H54 (cell line): ENCODE measurements around the gene PSMD9.
A peak's percentile ranks its signal among the peaks of the same experiment; 100 is the strongest.
"Not testable (repeated sequence)": the region's sequence is repeated elsewhere in the genome, so short reads cannot be mapped to it uniquely, and the experiment has no call there.

Experiments used
- DNase-seq: peaks from one replicate; pipeline ENCODE4 v3.0.0; 2011; ENCODE audit warnings: low spot score, mixed read lengths; ENCODE audit not compliant: insufficient read length
- FAIRE-seq: peaks from 3 replicates; lab custom pipeline; 2011; peaks lifted over from hg19 to GRCh38; lab: Jason Lieb, UNC
- POLR2A ChIP-seq: IDR thresholded peaks from 2 replicates; pipeline ENCODE4 v1.6.1; 2011; ENCODE audit warnings: low read depth, mild to moderate bottlenecking, low read length

The PSMD9 gene

GRCh38 chr12:121860257-121860656 lies 28.3 kb upstream of the PSMD9 start:
- FAIRE-seq (no peak), DNase-seq (no peak)
- TF ChIP-seq POLR2A = no peak

DNA sequence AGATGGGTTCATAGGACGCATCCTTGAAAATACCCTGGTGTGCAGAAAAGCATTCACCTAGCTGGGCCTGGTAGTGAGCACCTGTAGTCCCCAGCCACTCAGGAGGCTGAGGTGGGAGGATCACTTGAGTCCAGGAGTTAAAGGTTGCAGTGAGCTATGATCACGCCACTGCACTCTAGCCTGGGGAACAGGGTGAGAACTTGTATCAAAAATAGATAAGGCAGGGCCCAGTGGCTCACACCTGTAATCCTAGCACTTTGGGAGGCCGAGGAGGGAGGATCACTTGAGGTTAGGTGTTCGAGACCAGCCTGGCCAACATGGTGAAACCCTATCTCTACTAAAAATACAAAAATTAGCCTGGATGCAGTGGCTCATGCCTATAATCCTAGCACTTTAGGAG lies 27.9 kb upstream of the PSMD9 start:
- FAIRE-seq, DNase-seq: not testable (repeated sequence)

DNA sequence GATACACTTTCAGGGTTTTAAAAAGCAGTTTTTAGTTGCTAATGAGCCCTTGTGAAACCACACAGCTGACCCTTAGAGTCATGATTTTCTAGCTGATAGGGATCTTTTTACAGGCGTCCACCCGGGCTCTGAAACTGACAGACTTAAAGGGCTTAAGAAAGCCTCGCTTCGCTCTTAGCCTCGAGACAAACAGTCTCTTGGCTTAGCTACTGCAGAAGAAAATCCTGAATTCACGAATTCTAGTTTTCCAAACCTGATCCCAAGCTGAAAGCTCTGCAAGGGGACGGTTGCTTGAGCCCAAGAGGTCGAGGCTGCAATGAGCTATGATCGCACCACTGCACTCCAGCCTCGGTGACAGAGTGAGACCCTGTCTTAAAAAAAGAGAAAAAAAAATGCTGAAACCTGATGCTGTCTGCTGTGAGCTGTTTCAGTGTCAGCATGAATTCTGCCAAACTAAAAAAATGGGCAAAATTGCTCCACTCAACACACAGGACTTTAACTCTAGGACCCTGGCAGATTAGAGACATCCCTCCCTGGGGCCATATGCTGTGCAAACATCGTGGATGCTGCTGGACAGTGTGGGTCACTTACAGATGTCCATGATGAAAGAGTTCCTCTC lies 26.8 kb upstream of the PSMD9 start:
- FAIRE-seq (no peak), DNase-seq (no peak)
- TF ChIP-seq POLR2A = no peak

- no peak for TF ChIP-seq POLR2A
- FAIRE-seq (no peak), DNase-seq (no peak)
Measured at GRCh38 chr12:121866331-121866730, 22.3 kb upstream of the PSMD9 start.

DNA sequence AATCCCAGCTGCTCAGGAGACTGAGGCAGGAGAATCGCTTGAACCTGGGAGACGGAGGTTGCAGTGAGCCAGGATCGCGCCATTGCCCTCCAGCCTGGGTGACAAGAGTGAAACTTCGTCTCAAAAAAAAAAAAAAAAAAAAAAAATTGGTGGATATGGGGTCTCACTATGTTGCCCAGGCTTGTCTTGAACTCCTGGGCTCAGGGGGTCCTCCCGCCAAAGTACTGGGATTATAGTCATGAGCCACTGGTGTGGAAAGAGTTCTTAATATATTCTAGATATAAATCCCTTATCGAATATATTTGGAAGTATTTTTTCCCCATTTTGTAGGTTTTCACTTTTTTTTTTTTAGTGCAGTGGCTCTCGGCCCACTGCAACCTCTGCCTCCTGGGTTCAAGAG lies 19.4 kb upstream of the PSMD9 start:
- DNase-seq, FAIRE-seq: not testable (repeated sequence)

DNA sequence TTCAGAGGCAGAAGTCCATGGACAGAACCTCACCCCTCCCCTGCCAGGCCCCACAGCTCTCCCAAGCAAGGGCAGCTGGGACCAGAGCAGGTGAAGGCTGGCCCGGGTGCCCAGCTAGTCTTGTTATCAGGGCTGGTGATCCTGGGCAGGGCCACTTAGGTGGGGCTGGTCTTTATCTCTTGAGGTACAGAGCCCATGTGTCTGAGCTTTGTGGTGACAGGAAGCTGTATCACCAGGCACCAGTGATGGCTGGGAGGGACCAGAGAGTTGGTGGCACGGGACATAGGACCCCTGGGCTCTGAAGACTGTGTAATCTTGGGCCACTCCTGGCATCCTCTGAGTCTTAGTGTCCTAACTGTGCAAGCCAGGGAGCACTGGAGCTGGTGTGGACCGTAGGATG lies 17.1 kb upstream of the PSMD9 start:
- no peak for TF ChIP-seq POLR2A
- DNase-seq = no peak
- FAIRE-seq = no peak

GRCh38 chr12:121872546-121873215 lies 15.9 kb upstream of the PSMD9 start:
- DNase-seq (peak; percentile 44), FAIRE-seq (peak; percentile 68)
- no peak for TF ChIP-seq POLR2A

DNA sequence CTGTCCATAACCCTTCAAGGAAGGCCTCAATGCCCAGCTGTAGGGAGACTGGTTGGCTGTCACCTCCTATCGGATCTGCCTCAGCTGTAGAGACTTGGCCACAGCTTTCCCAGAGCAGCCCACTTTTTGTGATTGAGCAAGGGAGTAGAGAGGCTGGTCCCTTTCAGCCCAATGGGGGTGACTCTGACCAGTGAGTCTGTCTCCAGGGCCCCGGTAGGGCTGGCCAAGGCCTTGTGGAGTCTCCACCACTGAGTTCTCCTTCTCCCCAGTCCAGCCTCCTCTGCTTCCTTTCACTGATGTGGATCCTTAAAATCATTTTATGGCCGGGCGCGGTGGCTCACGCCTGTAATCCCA lies 15.4 kb upstream of the PSMD9 start:
- FAIRE-seq (no peak), DNase-seq (no peak)
- TF ChIP-seq POLR2A = no peak

- no peak for DNase-seq
- FAIRE-seq = no peak
- no peak for TF ChIP-seq POLR2A
Measured at GRCh38 chr12:121874071-121874470, 14.5 kb upstream of the PSMD9 start.

- FAIRE-seq (no peak), DNase-seq (no peak)
- TF ChIP-seq POLR2A = no peak
Measured at GRCh38 chr12:121875582-121875981, 13.0 kb upstream of the PSMD9 start.

- not testable (repeated sequence) for DNase-seq, FAIRE-seq
Measured at GRCh38 chr12:121876080-121876447, 12.5 kb upstream of the PSMD9 start.

- FAIRE-seq (no peak), DNase-seq (no peak)
- TF ChIP-seq POLR2A = no peak
Measured at GRCh38 chr12:121883315-121883660, 5.3 kb upstream of the PSMD9 start.

DNA sequence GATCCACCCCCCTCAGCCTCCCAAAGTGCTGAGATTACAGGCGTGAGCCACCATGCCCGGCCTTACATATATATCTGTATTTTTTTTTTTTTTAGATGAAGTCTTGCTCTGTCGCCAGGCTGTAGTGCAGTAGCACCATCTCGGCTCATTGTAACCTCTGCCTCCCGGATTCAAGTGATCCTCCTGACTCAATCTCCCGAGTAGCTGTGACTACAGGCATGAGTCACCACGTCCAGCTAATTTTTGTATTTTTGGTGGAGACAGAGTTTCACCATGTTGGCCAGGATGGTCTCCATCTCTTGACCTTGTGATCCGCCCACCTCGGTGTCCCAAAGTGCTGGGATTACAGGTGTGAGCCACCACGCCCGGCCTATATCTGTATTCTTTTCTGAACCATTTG lies 3.5 kb upstream of the PSMD9 start:
- DNase-seq, FAIRE-seq: not testable (repeated sequence)

DNA sequence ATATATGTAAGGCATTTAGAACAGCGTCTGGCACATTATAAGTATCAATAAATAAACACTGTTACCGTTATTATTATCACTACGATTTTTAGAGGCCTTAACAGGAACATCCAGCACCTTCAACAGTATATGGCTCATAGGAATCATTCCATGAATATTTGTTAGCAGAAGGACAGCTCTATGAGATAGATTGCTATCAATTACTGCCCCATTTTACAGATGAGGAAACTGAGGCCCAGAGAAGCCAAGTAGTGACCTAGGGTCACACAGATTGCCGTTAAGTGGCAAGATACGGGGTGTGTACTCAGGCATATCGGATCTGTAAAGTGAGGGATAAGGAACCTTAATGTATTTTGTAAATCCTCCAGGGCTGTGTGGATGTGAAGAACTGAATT lies 510 bp upstream of the PSMD9 start:
- FAIRE-seq (no peak), DNase-seq (no peak)
- no peak for TF ChIP-seq POLR2A

DNA sequence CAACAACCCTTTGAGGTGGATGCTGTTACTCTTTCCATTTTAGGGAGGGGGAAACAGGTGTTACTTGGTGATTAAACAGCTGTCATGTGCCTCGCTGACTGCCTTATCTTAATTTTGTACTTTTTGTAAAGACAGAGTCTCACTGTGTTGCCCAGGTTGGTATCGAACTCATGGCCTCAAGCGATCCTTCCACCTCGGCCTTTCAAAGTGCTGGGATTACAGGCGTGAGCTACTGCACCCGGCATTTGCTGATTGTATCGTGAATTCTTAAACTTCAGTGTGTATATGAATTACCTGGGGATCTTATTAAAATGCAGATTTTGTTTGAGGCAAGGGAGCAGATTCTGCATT lies 659 bp downstream of the PSMD9 start:
- no peak for DNase-seq
- no peak for TF ChIP-seq POLR2A
- no peak for FAIRE-seq

GRCh38 chr12:121889661-121890060 lies 1.1 kb downstream of the PSMD9 start:
- not testable (repeated sequence) for FAIRE-seq, DNase-seq
